HepG2 (cell line): ENCODE measurements around the gene ESRRB. TPM values are rescaled to one million over a fixed set of nuclear protein-coding genes. Genes with fewer than 3 reads are reported as not detected.

Source experiments
- ATAC-seq: fragments of 200-7000 bp; cut with Tn5 transposase; 3 replicates; pipeline ENCODE4 v1.9.1; 2020; ENCODE audit warnings: mild to moderate bottlenecking, moderate library complexity
- BruUV-seq: library from RNA; stranded (reverse); fragments of 400-500 nt; replicated peaks from 2 replicates; lab custom pipeline; 2021; lab: Mats Ljungman, UMichigan
- CTCF ChIA-PET: fragments of 300-600 bp; formaldehyde crosslinking; extraction: SDS; loops from one replicate; lab custom pipeline; 2021; ENCODE audit warnings: low total read pairs, inconsistent platforms, low intra/inter-chr PET ratio; lab: Yijun Ruan, JAX
- POLR2A ChIA-PET: fragments of 350-600 bp; sonication (Branson Sonifier 250); formaldehyde crosslinking; loops from one replicate; lab custom pipeline; 2020; ENCODE audit warnings: antibody characterized with exemption, inconsistent platforms; lab: Yijun Ruan, JAX
- DNase-seq: peaks from one replicate; pipeline ENCODE4 v3.0.0-alpha.2; 2015; ENCODE audit warnings: low spot score
- FAIRE-seq: peaks from 3 replicates; lab custom pipeline; 2011; peaks lifted over from hg19 to GRCh38; lab: Jason Lieb, UNC
- H2AFZ ChIP-seq: one replicate; pipeline ENCODE4 v1.6.1; 2011; ENCODE audit warnings: low read length, inconsistent platforms
- H3K27ac ChIP-seq: fragments of 300-600 bp; 3 replicates; pipeline ENCODE4 v1.8.0; 2011; ENCODE audit warnings: mixed run types, mild to moderate bottlenecking, mixed read lengths, low read length, inconsistent platforms; ENCODE audit not compliant: insufficient read depth; ENCODE audit errors: extremely low read length
- H3K27me3 ChIP-seq, 2 experiments: fragments of 200-600 bp in 1 of 2; 2 replicates in 1 of 2; 3 replicates in 1 of 2; pipeline versions ENCODE4 v1.6.0 to v1.8.0; 2011; ENCODE audit warnings: low read length in 2 of 2, mild to moderate bottlenecking in 2 of 2, moderate library complexity in 2 of 2, inconsistent platforms in 1 of 2; ENCODE audit not compliant: insufficient read depth in 2 of 2, control insufficient read depth in 1 of 2
- H3K36me3 ChIP-seq, 2 experiments: fragments of 200-600 bp in 1 of 2; replicated peaks in 1 of 2; 2 replicates in 1 of 2; 3 replicates in 1 of 2; pipeline versions ENCODE4 v1.5.1 to v1.8.0; 2011; ENCODE audit warnings: low read length in 2 of 2, inconsistent platforms in 1 of 2; ENCODE audit not compliant: insufficient read depth in 2 of 2, control insufficient read depth in 1 of 2
- H3K4me1 ChIP-seq: 2 replicates; pipeline ENCODE4 v1.5.1; 2012; ENCODE audit warnings: low read length, inconsistent platforms; ENCODE audit not compliant: insufficient read depth
- H3K4me2 ChIP-seq: 2 replicates; pipeline ENCODE4 v1.6.0; 2011; ENCODE audit warnings: low read depth, low read length, inconsistent platforms
- H3K4me3 ChIP-seq, 3 experiments: fragments of 200-600 bp in 1 of 3; sonication (generic), shearing (Covaris generic) in 1 of 3; replicated peaks in 1 of 3; 2 replicates each; pipeline ENCODE4 v1.5.1; 2011 to 2016; ENCODE audit warnings: low read length in 3 of 3, inconsistent platforms in 2 of 3, low read depth in 2 of 3, mild to moderate bottlenecking in 2 of 3, control low read depth in 1 of 3, mixed read lengths in 1 of 3; ENCODE audit not compliant: insufficient read depth in 1 of 3
- H3K79me2 ChIP-seq: one replicate; pipeline ENCODE4 v1.6.1; 2011; ENCODE audit warnings: low read length, inconsistent platforms; ENCODE audit not compliant: insufficient read depth
- H3K9ac ChIP-seq: 2 replicates; pipeline ENCODE4 v1.6.0; 2011; ENCODE audit warnings: mild to moderate bottlenecking, low read depth, low read length, inconsistent platforms; ENCODE audit not compliant: insufficient read depth
- H3K9me3 ChIP-seq: 2 replicates; pipeline ENCODE4 v1.5.1; 2012; ENCODE audit warnings: mild to moderate bottlenecking, low read length
- H4K20me1 ChIP-seq: 2 replicates; pipeline ENCODE4 v1.6.0; 2011; ENCODE audit warnings: inconsistent platforms, mild to moderate bottlenecking, low read length, moderate library complexity; ENCODE audit not compliant: insufficient read depth
- CBX1 ChIP-seq: IDR thresholded peaks from one replicate; pipeline ENCODE4 v1.6.1; 2016; ENCODE audit warnings: antibody characterized with exemption, low read depth
- FOXA3 ChIP-seq: IDR thresholded peaks from 2 replicates; pipeline ENCODE4 v1.6.1; 2016; ENCODE audit warnings: missing genetic modification reagents, missing compliant biosample characterization
- IRX3 ChIP-seq: sonication (generic); formaldehyde crosslinking; IDR thresholded peaks from 2 replicates; pipeline ENCODE4 v1.8.1; 2023; ENCODE audit warnings: mild to moderate bottlenecking, low read depth, missing genetic modification reagents, borderline replicate concordance
- MYNN ChIP-seq: sonication (generic); formaldehyde crosslinking; IDR thresholded peaks from 2 replicates; pipeline ENCODE4 v1.4.0; 2020; ENCODE audit warnings: mild to moderate bottlenecking, low read depth, missing genetic modification reagents
- RARA ChIP-seq: IDR thresholded peaks from 2 replicates; pipeline ENCODE4 v1.6.1; 2016; ENCODE audit warnings: missing genetic modification reagents, missing compliant biosample characterization
- ZFP41 ChIP-seq: sonication (generic); formaldehyde crosslinking; IDR thresholded peaks from 2 replicates; pipeline ENCODE4 v1.4.0; 2020; ENCODE audit warnings: mild to moderate bottlenecking, missing genetic modification reagents, borderline replicate concordance
- ZNF101 ChIP-seq: sonication (generic); formaldehyde crosslinking; IDR thresholded peaks from 2 replicates; pipeline ENCODE4 v1.4.0; 2020; ENCODE audit warnings: mild to moderate bottlenecking, low read depth, missing genetic modification reagents, borderline replicate concordance
- ZNF205 ChIP-seq: IDR thresholded peaks from 2 replicates; pipeline ENCODE4 v1.6.1; 2018; ENCODE audit warnings: missing biosample characterization, missing genetic modification reagents
- ZNF431 ChIP-seq: sonication (generic); formaldehyde crosslinking; IDR thresholded peaks from 2 replicates; pipeline ENCODE4 v1.9.0; 2022; ENCODE audit warnings: missing genetic modification reagents, low read depth, mild to moderate bottlenecking, borderline replicate concordance
- ZNF629 ChIP-seq: sonication (generic); formaldehyde crosslinking; conservative IDR thresholded peaks from 2 replicates; pipeline ENCODE4 v1.5.0; 2020; ENCODE audit warnings: missing genetic modification reagents
- ZNF773 ChIP-seq: sonication (generic); formaldehyde crosslinking; IDR thresholded peaks from 2 replicates; pipeline ENCODE4 v1.4.0; 2020; ENCODE audit warnings: missing genetic modification reagents, borderline replicate concordance
- WGBS: methylation state at CpG from one replicate; pipeline ENCODE4 v1.1.6; 2017; ENCODE audit warnings: low lambda C conversion rate; 5-methylcytosine and 5-hydroxymethylcytosine counted together
- in situ Hi-C: cut with HindIII; loops from 2 replicates; pipeline ENCODE4 v1.10.0; 2017; ENCODE audit warnings: low pct_unique_long_range_greater_than_20kb; ENCODE audit not compliant: extremely low pct_ligation_motif_present
- intact Hi-C: fragments of 100-400 bp; cut with micrococcal nuclease; formaldehyde crosslinking; loops from one replicate; pipeline ENCODE4 v1.10.0; 2022; ENCODE audit not compliant: unreplicated experiment
- polyA plus RNA-seq, 8 experiments: library from polyadenylated mRNA; depleted of rRNA in 3 of 8; stranded (reverse) in 7 of 8; unstranded in 1 of 8; fragments of >200 nt; fragmentation: Illumina TruSeq in 4 of 8; extraction: Trizol in 4 of 8; gene quantifications; 2 replicates each; pipeline versions ENCODE4 v1.2.1 to v1.2.3, GENCODE V29; 2011 to 2016; ENCODE audit warnings: low read depth in 4 of 8, missing spikeins in 1 of 8, mixed read lengths in 1 of 8; ENCODE audit not compliant: insufficient read depth in 1 of 8
- total RNA-seq, 5 experiments: library from RNA; depleted of rRNA; stranded (reverse); fragments of >200 nt; fragmentation: Illumina TruSeq; extraction: Trizol; gene quantifications; 2 replicates each; pipeline ENCODE4 v1.2.3, GENCODE V29; 2016; ENCODE audit warnings: low read depth in 1 of 5
- TF ChIP-seq, protein P1 (sequence below): sonication (generic); formaldehyde crosslinking; IDR thresholded peaks from 2 replicates; pipeline ENCODE4 v1.5.0; 2020; ENCODE audit warnings: missing genetic modification reagents

ESRRB gene
- total and polyA plus RNA-seq, 2 of the 13 experiments (the other 11 are each of a cell fraction or from before 2014, with no cell fraction given) = 0.04 to 0.33 TPM

- no peak overlapping the region for H3K9ac ChIP-seq
- in situ Hi-C loops = no loop called here
- no peak overlapping the region for H2AFZ ChIP-seq
- H3K27ac ChIP-seq = no peak overlapping the region
- BruUV-seq = no TSS peak
- 0 out of 5 replicates have a peak, but pooled peaks cover 0 to 3% of the 10 kb centered on the region in 2 experiments for H3K27me3 ChIP-seq
- no peak for FAIRE-seq
- CTCF ChIA-PET = no interaction called here
- WGBS = 92% methylated on average over 1 of the region's 4 CpGs
- H3K79me2 ChIP-seq = no peaks in the 10 kb centered on the region
- no peak overlapping the region for H3K4me3 ChIP-seq
- no peak for ATAC-seq
- H3K36me3 ChIP-seq = no peaks in the 10 kb centered on the region
- H3K9me3 ChIP-seq = no peaks in the 10 kb centered on the region
- H3K4me1 ChIP-seq = no peaks in the 10 kb centered on the region
- no peak overlapping the region for H3K4me2 ChIP-seq
- no peak for TF ChIP-seq ZNF101 (CRISPR knock-in tag)
- TF ChIP-seq ZFP41 (CRISPR knock-in tag) = no peak
- TF ChIP-seq MYNN (CRISPR knock-in tag) = no peak
- TF ChIP-seq ZNF431 (CRISPR knock-in tag) = no peak
- TF ChIP-seq, protein P1, sequence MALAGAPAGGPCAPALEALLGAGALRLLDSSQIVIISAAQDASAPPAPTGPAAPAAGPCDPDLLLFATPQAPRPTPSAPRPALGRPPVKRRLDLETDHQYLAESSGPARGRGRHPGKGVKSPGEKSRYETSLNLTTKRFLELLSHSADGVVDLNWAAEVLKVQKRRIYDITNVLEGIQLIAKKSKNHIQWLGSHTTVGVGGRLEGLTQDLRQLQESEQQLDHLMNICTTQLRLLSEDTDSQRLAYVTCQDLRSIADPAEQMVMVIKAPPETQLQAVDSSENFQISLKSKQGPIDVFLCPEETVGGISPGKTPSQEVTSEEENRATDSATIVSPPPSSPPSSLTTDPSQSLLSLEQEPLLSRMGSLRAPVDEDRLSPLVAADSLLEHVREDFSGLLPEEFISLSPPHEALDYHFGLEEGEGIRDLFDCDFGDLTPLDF = no peak
- no peak for TF ChIP-seq RARA (CRISPR knock-in tag)
- TF ChIP-seq ZNF773 (CRISPR knock-in tag) = no peak
- TF ChIP-seq FOXA3 = no peak
- no peak for TF ChIP-seq CBX1
- no peak for TF ChIP-seq IRX3
- TF ChIP-seq ZNF205 (CRISPR knock-in tag) = no peak
- no peak for TF ChIP-seq ZNF629
- intact Hi-C loops = no loop called here
- no peak for DNase-seq
- H4K20me1 ChIP-seq = no peaks in the 10 kb centered on the region
- POLR2A ChIA-PET = no interaction called here
Measured at GRCh38 chr14:76461886-76462285, 85.9 kb downstream of the ESRRB start.
